AG10803 (cell line): ENCODE measurements around the gene ZNF77.
"Not testable (repeated sequence)": the region's sequence is repeated elsewhere in the genome, so short reads cannot be mapped to it uniquely, and the experiment has no call there.

ENCODE experiments used
- DNase-seq: peaks from one replicate; pipeline ENCODE4 v3.0.0; 2010; ENCODE audit warnings: low read depth
- H3K4me3 ChIP-seq: 2 replicates; pipeline ENCODE4 v1.5.1; 2011; ENCODE audit warnings: mild to moderate bottlenecking, low read length, control low read depth
- TF ChIP-seq, protein P1 (sequence below): conservative IDR thresholded peaks from 2 replicates; pipeline ENCODE4 v1.5.1; 2011; ENCODE audit warnings: mild to moderate bottlenecking, low read length, control low read depth, inconsistent platforms

The ZNF77 gene

DNA sequence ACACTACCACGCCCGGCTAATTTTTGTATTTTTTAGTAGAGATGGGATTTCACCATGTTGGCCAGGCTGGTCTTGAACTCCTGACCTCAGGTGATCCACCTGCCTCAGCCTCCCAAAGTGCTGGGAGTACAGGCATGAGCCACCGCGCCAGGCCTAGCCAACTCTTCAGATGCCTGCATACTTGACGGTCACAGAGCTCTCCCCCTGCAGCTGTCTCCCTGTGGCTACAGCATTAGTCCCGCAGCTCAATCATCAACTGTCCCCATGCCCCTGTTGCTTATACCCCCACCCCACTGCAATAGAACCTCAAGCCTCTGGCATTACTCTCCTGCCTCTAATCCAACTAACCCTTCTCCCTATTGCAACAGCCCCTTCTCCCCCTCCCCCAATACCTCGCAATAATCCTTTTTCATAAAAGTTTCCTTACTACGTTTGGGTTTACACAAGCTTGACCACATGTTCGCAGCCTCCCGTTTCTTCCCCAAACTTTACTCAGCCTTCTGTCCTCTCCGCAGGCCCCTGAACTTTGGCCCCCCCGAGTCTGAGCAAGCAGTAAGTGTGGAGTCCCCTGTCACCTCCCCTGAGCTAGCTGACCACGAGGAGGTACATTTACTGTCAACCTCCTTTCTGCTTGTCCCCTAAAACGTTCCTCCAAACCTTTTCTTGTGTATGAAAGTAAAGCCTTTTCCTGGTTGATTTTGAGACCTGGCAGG lies 1.7 kb downstream of the ZNF77 start:
- DNase-seq, result no peak
- no peak overlapping the region for H3K4me3 ChIP-seq
- TF ChIP-seq, protein P1, sequence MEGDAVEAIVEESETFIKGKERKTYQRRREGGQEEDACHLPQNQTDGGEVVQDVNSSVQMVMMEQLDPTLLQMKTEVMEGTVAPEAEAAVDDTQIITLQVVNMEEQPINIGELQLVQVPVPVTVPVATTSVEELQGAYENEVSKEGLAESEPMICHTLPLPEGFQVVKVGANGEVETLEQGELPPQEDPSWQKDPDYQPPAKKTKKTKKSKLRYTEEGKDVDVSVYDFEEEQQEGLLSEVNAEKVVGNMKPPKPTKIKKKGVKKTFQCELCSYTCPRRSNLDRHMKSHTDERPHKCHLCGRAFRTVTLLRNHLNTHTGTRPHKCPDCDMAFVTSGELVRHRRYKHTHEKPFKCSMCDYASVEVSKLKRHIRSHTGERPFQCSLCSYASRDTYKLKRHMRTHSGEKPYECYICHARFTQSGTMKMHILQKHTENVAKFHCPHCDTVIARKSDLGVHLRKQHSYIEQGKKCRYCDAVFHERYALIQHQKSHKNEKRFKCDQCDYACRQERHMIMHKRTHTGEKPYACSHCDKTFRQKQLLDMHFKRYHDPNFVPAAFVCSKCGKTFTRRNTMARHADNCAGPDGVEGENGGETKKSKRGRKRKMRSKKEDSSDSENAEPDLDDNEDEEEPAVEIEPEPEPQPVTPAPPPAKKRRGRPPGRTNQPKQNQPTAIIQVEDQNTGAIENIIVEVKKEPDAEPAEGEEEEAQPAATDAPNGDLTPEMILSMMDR, result no peak

DNA sequence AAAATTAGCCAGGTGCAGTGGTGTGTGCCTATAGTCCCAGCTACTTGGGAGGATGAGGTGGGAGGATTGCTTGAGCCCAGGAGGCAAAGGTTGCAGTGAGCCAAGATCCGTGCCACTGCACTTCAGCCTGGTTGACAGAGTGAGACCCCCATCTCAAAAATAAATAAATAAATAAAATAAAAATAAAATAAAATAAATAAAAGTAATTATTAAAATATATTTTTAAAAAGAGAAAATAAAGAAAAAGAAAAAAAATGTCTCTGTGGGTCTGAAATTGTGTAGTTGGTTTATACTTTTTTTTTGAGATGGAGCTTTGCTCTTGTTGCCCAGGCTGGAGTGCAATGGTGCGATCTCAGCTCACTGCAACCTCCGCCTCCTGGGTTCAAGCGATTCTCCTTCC lies 8.9 kb downstream of the ZNF77 start:
- DNase-seq, H3K4me3 ChIP-seq: not testable (repeated sequence)

DNA sequence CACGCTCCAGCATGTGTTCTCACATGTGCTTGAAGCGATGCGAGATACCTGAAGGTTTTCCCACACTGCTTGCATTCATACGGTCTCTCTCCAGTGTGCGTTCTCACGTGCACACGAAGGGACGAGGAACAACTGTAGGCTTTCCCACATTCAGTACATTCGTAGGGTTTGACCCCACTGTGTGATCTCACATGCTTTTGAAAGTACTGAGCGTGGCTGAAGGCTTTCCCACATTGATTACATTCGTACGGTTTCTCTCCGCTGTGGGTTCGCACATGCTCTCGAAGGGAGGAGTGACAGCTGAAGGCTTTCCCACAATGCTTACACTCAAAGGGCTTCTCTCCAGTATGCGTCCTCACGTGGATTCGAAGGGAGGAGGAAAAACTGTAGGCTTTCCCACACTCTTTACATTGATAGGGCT lies 11.3 kb downstream of the ZNF77 start:
- no peak overlapping the region for H3K4me3 ChIP-seq
- no peak for DNase-seq
- TF ChIP-seq, protein P1, result no peak

DNA sequence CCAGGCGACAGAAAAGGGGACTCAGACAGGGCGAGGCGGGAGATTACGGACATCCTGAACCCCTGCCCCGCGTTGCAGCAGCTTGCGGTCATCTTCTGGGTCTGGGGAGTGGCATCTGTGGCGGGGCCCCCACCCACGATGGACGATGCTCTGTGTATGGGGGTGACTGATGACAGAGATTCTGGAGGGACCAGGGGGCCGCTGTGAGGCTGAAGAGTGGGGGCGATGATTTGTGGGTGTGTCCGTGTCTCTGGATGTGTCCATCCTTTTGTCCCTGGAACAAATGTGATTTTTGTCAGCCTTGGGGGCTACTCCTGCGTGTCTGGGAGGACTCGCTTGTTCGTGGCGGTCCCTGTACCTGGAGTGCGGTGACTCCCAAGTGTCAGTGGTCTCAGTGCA lies 17.7 kb downstream of the ZNF77 start:
- H3K4me3 ChIP-seq, result no peak overlapping the region
- TF ChIP-seq, protein P1, result no peak
- no peak for DNase-seq

DNA sequence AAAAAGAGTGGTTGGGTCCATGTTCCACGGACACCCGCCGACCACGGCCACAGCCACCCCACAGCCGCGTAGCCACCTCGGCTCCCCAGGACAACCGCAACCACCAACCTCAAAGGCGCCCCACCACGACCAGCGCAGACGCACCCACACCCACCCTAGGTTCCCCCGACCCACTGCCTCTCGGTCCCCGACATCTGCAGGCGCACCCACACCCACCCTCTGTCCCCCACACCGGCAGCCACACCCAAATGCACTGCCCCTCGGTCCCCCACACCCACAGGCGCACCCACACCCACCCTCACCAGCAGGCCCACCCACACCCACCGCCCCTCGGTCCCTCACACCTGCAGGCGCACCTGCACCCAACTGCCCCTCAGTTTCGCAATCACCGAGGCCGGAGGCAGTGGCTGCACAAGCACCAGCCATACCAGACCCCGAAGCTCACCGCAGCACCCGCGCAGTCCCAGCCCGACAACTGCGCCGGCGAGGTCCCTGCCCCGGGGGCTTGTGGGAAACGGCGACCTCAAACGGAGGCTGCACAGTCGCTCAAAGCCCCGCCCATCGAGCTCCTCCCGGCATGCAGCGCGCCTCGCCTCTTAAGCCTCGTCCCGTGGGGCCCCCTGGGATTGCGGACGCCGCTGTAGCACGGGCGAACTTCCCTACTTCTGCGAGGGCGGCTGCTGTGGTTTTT lies 18.3 kb downstream of the ZNF77 start:
- TF ChIP-seq, protein P1, result no peak
- DNase-seq, result no peak

DNA sequence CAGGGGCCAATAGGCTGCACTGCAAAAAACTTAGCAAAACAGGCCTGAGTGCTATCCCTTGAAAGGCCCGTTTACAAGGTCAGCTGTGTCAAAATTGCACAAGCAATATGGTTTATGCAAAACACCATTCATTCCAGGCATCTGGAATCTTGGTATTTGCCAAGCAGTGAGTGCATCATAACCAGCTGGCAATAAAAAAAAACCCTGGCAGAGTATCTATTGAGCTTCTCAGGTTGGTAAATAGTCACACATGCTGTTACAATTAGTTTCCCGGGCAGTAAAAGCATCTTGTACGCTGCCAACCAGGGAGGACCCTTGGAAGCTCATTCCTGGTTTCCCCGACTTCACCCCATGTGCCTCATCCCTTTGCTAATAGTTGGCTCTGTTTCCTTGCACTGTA lies 21.3 kb downstream of the ZNF77 start:
- DNase-seq, result peak; percentile 99

More for the DNA sequence above, 18.3 kb downstream of the ZNF77 start:
- H3K4me3 ChIP-seq, result no peak overlapping the region

DNA sequence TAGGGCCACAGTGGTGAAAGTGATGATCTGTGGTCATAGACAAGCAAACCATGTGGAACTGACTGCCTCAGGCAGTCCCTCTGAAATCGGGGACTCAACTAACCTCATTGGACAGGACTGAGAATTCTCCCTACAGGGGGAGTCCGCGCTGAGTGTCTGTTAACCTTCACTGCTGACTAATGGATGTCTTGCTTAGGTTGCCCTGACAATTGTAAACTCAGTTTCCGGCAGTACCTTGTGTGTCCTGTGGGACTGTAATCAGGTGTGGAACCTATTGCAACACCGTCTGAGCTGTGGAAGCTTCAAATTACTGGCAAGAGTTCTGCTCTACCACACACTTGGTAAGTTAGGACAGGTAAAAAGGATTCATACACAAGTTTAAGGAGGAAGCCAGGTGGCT lies 21.8 kb downstream of the ZNF77 start:
- TF ChIP-seq, protein P1, result no peak
- no peak for DNase-seq

More for the DNA sequence above, 21.3 kb downstream of the ZNF77 start:
- no peak overlapping the region for H3K4me3 ChIP-seq
- TF ChIP-seq, protein P1, result no peak

More for the DNA sequence above, 21.8 kb downstream of the ZNF77 start:
- no peak overlapping the region for H3K4me3 ChIP-seq
